Upper lobe of left lung (tissue), 6 donors: ENCODE results near the gene CAPZB. TPM values are rescaled to one million over a fixed set of nuclear protein-coding genes. Genes with fewer than 3 reads are reported as not detected.

Experiments
- ATAC-seq, 2 donors: fragments of 200-7000 bp; cut with Tn5 transposase; one replicate each; pipeline ENCODE4 v1.9.1; 2022; ENCODE audit warnings: mild to moderate bottlenecking in 2 of 2, moderate library complexity in 2 of 2; ENCODE audit not compliant: low FRiP score in 2 of 2
- DNase-seq, 2 donors: peaks; one replicate each; pipeline ENCODE4 v3.0.0-alpha.2; 2019 to 2020
- H3K27ac ChIP-seq, 4 donors: fragments of 200-600 bp; sonication (generic); one replicate each; pipeline ENCODE4 v1.5.1; 2016 to 2019
- H3K27me3 ChIP-seq, 4 donors: fragments of 200-600 bp; sonication (generic); one replicate each; pipeline ENCODE4 v1.5.1; 2017 to 2019
- H3K36me3 ChIP-seq, 4 donors: fragments of 200-600 bp; sonication (generic); one replicate each; pipeline ENCODE4 v1.5.1; 2016 to 2019
- H3K4me1 ChIP-seq, 4 donors: fragments of 200-600 bp; sonication (generic); one replicate each; pipeline ENCODE4 v1.5.1; 2018 to 2019
- H3K4me3 ChIP-seq, 4 donors: fragments of 200-600 bp; sonication (generic); one replicate each; pipeline ENCODE4 v1.5.1; 2017 to 2019; ENCODE audit warnings: mild to moderate bottlenecking in 2 of 4, moderate library complexity in 1 of 4
- H3K9me3 ChIP-seq, 4 donors: fragments of 200-600 bp; sonication (generic); one replicate each; pipeline ENCODE4 v1.5.1; 2018 to 2019
- CTCF ChIP-seq, 6 experiments: fragments of 450-650 bp in 4 of 6; fragments of 200-600 bp in 2 of 6; sonication (generic) in 2 of 6; IDR thresholded peaks; one replicate each; pipeline ENCODE4 v1.5.1; 2016 to 2019; ENCODE audit warnings: antibody characterized with exemption in 6 of 6
- EP300 ChIP-seq, 4 donors: sonication (generic); formaldehyde crosslinking; IDR thresholded peaks; one replicate each; pipeline ENCODE4 v1.5.1; 2017; ENCODE audit warnings: antibody characterized with exemption in 4 of 4, control low read depth in 2 of 4
- POLR2A ChIP-seq, 4 donors: fragments of 450-650 bp; IDR thresholded peaks; one replicate each; pipeline ENCODE4 v1.5.1; 2016 to 2017; ENCODE audit warnings: antibody characterized with exemption in 4 of 4, mild to moderate bottlenecking in 2 of 4
- POLR2AphosphoS5 ChIP-seq, 2 donors: sonication (generic); formaldehyde crosslinking; IDR thresholded peaks; one replicate each; pipeline ENCODE4 v1.5.1; 2017; ENCODE audit warnings: antibody characterized with exemption in 2 of 2
- WGBS, 2 donors: methylation state at CpG; one replicate each; pipeline ENCODE4 v1.1.5; 2017 to 2018; 5-methylcytosine and 5-hydroxymethylcytosine counted together
- total RNA-seq, 6 donors: library from RNA; depleted of rRNA in 4 of 6; stranded (reverse); fragments of >200 nt in 4 of 6; gene quantifications; one replicate each; pipeline versions ENCODE4 v1.1.0 to v1.2.1, GENCODE V29; 2016 to 2021
- donor health status: DM: no; HTN: no; CAD: no; lungs with moderate emphysema.
- donor health status: DM: no; HTN: yes; CAD: no; lungs with severe emphysema.

CAPZB gene
- total RNA-seq, 6 donors from 2014 or later = 96.4 to 303 (median 144) TPM

GRCh38 chr1:19374926-19375325 is 110.4 kb downstream of the CAPZB start:
- ATAC-seq = no peak
- WGBS, 2 donors = 91 to 94% methylated on average over 8 of the region's 8 CpGs

GRCh38 chr1:19374083-19374801 is 111.1 kb downstream of the CAPZB start:
- peak overlapping the region in 3 of 4 donors; percentile 1 to 15 (median 14) for H3K27ac ChIP-seq

More at GRCh38 chr1:19374926-19375325, 110.4 kb downstream of the CAPZB start:
- Histone ChIP-seq H3K27me3 (no peaks in the 10 kb centered on the region), H3K9me3 (no peaks in the 10 kb centered on the region), H3K27ac (peak overlapping the region in 2 of 4 donors; percentile 14 to 15), H3K4me1 (peaks cover 0 to 30% (median 22%) of the 10 kb centered on the region in 4 donors), H3K36me3 (peaks cover 4 to 69% (median 51%) of the 10 kb centered on the region in 4 donors), H3K4me3 (no peak overlapping the region)
- DNase-seq = no peak
- TF ChIP-seq POLR2A (IDR thresholded peaks at IDR 0.05) = no peak
- no peak for TF ChIP-seq POLR2AphosphoS5 (IDR thresholded peaks at IDR 0.05)
- no peak for TF ChIP-seq CTCF (IDR thresholded peaks at IDR 0.05)
- TF ChIP-seq EP300 (IDR thresholded peaks at IDR 0.05) = no peak

GRCh38 chr1:19373211-19374082 is 111.9 kb downstream of the CAPZB start:
- TF ChIP-seq CTCF (IDR thresholded peaks at IDR 0.05) (no peak), POLR2AphosphoS5 (IDR thresholded peaks at IDR 0.05) (no peak), POLR2A (IDR thresholded peaks at IDR 0.05) (no peak), EP300 (IDR thresholded peaks at IDR 0.05) (no peak)
- ATAC-seq = peak in 1 of 2 donors; percentile 22
- H3K36me3 ChIP-seq = peaks cover 4 to 60% (median 41%) of the 10 kb centered on the region in 4 donors
- H3K4me1 ChIP-seq = peaks cover 13 to 45% (median 34%) of the 10 kb centered on the region in 4 donors
- no peak for DNase-seq
- H3K4me3 ChIP-seq = no peak overlapping the region
- H3K27ac ChIP-seq = peak overlapping the region in 1 of 4 donors; percentile 10
- 82 to 93% methylated on average over 12 to 15 of the region's 15 CpGs for WGBS, 2 donors
- no peaks in the 10 kb centered on the region for H3K9me3 ChIP-seq
- H3K27me3 ChIP-seq = no peaks in the 10 kb centered on the region

More at GRCh38 chr1:19374083-19374801, 111.1 kb downstream of the CAPZB start:
- 90% methylated on average over 11 to 14 of the region's 14 CpGs for WGBS, 2 donors
- no peaks in the 10 kb centered on the region for H3K9me3 ChIP-seq
- no peaks in the 10 kb centered on the region for H3K27me3 ChIP-seq
- H3K36me3 ChIP-seq = peaks cover 4 to 65% (median 45%) of the 10 kb centered on the region in 4 donors
- no peak for ATAC-seq
- DNase-seq = no peak
- H3K4me3 ChIP-seq = no peak overlapping the region
- TF ChIP-seq EP300 (IDR thresholded peaks at IDR 0.05) (no peak), POLR2A (IDR thresholded peaks at IDR 0.05) (no peak), CTCF (IDR thresholded peaks at IDR 0.05) (peak in 3 of 6 experiments; percentile 17 to 24 (median 17))
- H3K4me1 ChIP-seq = peaks cover 6 to 37% (median 29%) of the 10 kb centered on the region in 4 donors

GRCh38 chr1:19372602-19373001 is 112.7 kb downstream of the CAPZB start:
- WGBS, 2 donors = 81 to 82% methylated on average over 7 of the region's 7 CpGs
- DNase-seq (no peak), ATAC-seq (peak in 1 of 2 donors; percentile 48)

More at GRCh38 chr1:19372602-19373001, 112.7 kb downstream of the CAPZB start:
- H3K36me3 ChIP-seq = peaks cover 4 to 52% (median 33%) of the 10 kb centered on the region in 4 donors
- H3K27ac ChIP-seq = no peak overlapping the region
- H3K9me3 ChIP-seq = no peaks in the 10 kb centered on the region
- no peaks in the 10 kb centered on the region for H3K27me3 ChIP-seq
- no peak for TF ChIP-seq EP300 (IDR thresholded peaks at IDR 0.05)
- TF ChIP-seq POLR2A (IDR thresholded peaks at IDR 0.05) = no peak
- no peak for TF ChIP-seq POLR2AphosphoS5 (IDR thresholded peaks at IDR 0.05)
- no peak for TF ChIP-seq CTCF (IDR thresholded peaks at IDR 0.05)
- peaks cover 20 to 52% (median 40%) of the 10 kb centered on the region in 4 donors for H3K4me1 ChIP-seq
- H3K4me3 ChIP-seq = no peak overlapping the region
